Frontal cortex (tissue), 4 donors: ENCODE results near the gene ADGRD1. TPM values are rescaled to one million over a fixed set of nuclear protein-coding genes. Genes with fewer than 3 reads are reported as not detected.
A peak's percentile ranks its signal among the peaks of the same experiment; 100 is the strongest.
"Not testable (repeated sequence)": the region's sequence is repeated elsewhere in the genome, so short reads cannot be mapped to it uniquely, and the experiment has no call there.

Source experiments
- DNase-seq, 2 donors: peaks; one replicate each; pipeline ENCODE4 v3.0.0; 2012; ENCODE audit warnings: low spot score in 2 of 2
- FAIRE-seq: peaks from 2 replicates; lab custom pipeline; 2012; peaks lifted over from hg19 to GRCh38; lab: Jason Lieb, UNC
- total RNA-seq: library from RNA; depleted of rRNA; stranded (reverse); fragments of >200 nt; gene quantifications from one replicate; pipeline ENCODE4 v1.2.3, GENCODE V29; 2014
- donor health status: control.
- donor health status: control.
- donor health status: control.

The ADGRD1 gene
- total RNA-seq, 1 donor from 2014 or later = 4.5 TPM

DNA sequence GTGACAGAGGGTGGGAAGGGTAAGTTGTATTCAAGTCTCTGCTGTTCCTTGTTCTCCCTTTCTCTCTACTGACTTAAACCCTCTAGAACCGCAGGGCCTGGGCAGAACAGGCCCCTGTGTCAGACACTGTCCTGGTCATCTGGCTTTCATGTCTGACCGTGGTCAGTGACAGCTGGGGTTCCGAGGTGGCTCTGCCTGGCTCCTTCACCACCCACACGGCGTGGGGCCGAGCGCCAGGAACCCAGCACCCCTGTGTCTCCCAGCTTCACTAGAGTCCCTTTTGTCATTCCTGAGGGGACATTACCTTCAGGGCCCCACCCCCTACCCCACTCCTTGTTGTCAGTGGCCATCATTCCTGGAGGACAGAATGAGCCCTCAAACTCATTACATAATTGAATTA, 168.9 kb downstream of the ADGRD1 start:
- DNase-seq = no peak
- no peak for FAIRE-seq

DNA sequence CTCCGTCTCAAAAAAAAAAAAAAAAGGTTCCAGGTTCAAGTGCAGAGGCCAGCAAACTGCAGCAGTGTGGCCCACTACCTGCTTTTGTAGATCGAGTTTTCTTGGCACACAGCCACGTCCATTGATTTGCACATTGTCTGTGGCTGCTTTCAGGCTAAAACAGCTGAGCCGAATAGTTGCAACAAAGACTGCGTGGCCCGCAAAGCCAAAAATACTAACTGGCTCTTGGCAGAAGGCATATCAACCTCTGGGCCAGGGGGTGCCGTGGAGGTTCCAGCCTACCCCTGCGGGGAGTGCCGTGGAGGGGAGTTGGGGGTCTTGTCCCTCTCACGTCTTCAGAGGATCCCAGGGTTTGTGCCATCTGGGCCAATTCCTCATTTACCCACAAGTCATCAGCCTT, 170.1 kb downstream of the ADGRD1 start:
- no peak for FAIRE-seq
- no peak for DNase-seq

DNA sequence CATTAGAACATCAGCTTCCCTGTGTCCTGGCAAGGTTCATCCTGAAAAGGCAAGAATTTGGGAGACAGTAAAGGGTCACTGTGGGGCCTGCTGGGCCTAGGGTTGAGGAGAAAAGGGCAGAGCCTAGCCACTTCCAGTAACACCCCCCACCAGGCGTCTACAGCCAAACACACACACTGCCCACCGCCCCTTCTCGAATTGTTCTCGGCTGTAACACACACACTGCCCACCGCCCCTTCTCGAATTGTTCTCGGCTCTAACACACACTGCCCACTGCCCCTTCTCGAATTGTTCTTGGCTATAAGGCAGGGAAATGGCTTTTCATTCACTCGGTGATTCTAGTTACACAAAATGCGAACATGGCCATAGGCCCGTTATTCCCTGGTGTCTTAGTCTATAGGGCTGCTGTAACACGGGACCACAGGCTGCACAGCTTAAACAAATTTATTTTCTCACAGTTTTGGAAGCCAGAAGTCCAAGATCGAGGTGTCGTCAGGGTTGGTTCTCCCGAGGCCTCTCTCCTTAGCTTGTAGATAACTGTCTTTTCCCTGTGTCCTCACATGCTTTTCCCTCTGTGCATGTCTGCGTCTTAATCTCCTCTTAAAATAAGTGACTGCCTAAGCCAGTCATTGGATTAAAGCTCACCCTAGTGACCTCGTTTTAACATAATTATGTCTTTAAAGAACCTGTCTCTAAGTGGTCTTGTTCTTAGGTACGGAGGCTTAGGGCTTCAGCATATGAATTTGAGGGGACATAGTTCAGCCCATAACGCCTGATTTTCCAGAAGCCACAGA, 171.0 kb downstream of the ADGRD1 start:
- no peak for FAIRE-seq
- no peak for DNase-seq

DNA sequence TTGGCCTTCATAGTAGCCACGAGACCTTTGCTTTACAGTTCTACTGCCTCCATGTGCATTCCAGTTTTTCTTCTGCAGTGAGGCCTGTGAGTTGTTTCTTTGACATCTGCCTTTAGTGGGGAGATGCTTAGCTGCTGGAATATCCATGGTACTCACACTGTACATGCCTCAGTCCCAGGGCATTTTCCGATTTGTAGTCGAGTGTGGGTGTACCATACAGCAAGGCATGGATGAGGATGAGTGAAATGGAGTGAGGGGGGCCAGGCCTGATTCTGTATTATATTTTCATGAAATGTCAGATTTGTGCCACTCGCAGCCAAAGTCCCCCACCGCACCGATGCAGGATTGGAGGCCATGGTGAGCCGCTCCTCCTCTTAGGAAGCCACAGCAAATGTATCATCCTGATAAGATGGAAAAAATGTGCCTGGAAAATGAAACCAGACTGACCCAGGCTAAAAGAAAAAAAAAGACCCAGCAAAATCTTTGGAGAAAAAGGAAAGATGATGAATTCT, 173.0 kb downstream of the ADGRD1 start:
- DNase-seq (no peak), FAIRE-seq (no peak)

DNA sequence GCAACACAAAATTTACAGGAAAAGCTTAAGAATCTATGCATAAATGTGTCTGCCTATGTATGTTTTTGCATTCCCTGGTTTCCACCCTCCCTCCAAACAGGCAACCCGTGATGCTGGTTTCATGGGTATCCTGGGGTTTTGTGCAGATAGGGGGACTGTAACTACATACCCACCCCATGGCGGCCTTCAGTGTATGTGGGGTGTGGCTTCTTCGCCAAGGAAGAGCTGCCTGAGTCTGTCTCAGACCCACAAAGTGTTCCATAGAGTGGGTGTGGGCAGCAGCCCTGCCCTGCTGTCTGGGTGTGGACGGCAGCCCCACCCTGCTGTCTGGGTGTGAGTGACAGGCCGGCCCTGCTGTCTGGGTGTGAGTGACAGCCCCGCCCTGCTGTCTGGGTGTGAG, 174.8 kb downstream of the ADGRD1 start:
- DNase-seq (no peak), FAIRE-seq (no peak)

DNA sequence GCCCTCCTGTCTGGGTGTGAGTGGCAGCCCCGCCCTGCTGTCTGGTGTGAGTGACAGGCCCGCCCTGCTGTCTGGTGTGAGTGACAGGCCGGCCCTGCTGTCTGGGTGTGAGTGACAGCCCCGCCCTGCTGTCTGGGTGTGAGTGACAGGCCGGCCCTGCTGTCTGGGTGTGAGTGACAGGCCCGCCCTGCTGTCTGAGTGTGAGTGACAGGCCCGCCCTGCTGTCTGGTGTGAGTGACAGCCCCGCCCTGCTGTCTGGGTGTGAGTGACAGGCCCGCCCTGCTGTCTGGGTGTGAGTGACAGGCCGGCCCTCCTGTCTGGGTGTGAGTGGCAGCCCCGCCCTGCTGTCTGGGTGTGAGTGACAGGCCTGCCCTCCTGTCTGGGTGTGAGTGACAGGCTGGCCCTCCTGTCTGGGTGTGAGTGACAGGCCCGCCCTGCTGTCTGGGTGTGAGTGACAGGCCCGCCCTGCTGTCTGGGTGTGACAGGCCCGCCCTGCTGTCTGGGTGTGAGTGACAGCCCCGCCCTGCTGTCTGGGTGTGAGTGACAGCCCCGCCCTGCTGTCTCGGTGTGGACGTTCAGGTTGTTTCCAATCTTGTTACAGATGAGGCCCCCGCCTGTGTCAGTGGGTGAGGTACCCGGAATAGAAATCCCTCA, 175.4 kb downstream of the ADGRD1 start:
- DNase-seq = not testable (repeated sequence)

DNA sequence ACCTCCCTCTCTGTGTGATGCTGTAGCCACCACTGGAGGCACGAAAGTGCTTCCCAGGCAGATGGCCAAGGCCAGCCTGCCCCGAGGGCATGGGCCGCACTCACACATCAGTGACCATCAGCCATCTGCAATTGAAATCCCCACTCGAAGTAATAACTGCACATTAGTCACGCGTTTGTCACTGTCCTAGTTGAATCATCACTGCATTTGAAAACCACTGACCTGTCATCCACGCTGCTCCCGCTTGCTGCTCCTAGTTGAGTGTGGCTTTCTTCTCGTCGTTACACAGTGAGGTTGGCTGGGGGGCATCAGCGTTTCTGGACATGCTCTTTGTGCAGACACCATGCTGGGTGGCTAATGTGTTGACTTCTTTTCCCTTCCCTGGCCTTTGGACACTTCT, 176.1 kb downstream of the ADGRD1 start:
- FAIRE-seq (no peak), DNase-seq (no peak)

More for the DNA sequence above, 175.4 kb downstream of the ADGRD1 start:
- not testable (repeated sequence) for FAIRE-seq

DNA sequence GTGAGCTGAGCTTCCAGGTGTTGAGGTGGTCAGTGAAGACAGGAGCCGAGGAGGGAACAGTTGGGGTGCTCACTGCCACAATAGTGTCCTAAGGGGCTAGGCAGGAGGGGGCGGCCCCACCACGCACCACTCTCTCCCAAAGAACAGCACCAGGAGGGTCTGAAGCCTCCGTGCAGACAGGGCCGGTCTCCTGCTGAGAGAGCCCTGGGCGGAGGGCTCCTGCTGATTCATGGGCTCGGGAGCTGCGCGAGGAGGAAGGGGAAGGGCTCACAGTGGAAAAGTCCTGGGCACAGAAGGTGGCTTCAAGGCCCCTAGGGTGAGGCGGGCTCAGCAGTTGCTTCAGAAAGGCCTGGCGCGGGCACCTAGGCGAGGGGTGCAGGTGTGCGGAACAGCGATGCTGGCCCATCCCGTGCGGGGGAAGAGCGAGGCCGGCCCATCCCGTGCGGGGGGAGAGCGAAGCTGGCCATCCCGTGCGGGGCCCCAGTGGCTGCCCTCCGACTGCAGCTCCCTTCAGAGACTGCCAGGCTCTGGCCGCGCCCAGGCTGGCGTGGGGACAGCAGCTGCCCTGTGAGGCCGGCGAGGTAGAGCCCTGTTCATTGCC, 176.7 kb downstream of the ADGRD1 start:
- DNase-seq (no peak), FAIRE-seq (no peak)

DNA sequence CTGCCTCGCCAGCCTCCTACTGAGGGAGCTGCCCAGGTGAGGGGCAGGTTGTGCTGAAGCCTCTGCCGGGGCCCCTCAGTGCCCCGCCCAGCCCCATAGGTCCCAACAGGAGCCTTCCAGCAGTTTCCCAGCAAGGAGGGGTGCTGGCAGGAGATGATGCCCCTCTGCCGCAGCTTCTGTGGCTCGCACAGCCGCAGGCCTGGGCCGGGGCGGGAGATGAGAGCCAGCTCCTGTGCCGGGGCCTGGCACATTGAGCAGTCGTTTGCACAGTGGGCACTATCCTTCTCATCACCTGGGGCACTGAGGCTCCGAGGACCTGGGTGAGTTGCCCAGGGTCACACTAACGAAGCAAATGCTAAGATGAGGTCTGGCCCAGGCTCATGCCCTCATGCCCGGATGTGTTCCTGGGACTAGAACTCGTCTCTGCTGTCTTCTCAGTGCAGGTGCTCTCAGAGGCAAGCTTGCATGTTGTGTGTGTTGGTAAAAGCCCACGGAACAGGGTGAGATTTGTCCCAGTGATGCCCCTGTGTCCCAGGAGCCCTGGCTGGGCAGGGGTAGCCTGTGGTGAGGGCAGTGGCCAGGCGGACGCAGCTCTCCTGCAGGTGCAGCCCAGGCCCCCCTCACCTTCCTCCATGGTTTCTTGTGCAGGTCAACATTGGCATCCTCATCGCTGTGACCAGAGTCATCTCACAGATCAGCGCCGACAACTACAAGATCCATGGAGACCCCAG, 177.5 kb downstream of the ADGRD1 start:
- no peak for FAIRE-seq
- no peak for DNase-seq

DNA sequence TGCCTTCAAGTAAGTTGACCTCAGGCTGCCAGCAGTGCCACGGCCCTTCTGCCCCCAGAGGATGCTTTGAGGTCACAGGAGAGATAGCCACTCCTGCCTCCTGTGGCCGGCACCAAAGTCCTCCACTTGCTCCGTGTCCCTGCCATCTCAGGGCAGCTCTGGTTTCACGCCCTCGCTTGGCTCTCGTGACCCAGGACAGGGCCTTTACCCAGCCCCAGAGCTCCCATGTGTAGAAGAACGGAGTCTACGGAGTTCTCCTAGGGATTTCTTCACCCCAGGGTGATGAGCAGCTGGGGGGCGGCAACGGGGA, 178.1 kb downstream of the ADGRD1 start:
- DNase-seq = no peak
- no peak for FAIRE-seq

DNA sequence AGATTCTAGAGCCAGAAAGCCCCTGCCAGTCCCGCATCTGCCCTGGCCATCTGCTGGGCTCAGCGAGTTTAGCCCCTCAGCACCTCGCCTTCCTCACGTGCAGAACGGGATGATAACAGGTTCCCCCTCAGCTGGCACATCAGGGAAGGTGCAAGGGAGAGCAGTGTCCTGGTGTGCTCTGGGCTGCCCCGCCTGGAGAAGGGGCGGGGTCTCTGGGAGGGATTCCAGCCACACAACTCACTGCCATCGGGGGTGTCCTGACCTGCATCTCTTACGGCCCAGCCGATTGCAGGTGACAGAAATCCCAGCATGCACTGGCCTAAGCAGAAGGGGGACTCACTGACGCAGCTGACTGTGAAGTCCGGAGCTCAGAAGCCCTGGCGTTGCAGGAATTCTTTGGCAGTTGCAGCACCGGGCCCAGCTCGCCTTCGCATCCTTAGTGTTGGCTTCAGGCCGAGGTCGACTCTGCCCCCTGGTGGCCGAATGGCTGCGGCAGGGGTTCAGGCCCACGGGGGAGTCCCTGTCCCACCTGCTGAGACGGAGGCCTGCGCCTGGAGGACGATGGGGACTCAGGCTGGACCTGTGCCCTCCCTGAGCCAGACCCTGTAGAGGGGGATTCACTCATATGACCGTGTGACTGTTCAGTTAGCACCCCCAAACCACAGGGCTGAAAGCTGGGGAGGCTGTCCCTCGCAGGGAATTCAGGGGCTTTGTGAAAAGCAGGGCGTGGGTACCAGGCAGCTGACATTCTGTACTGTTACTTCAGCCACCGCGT, 178.6 kb downstream of the ADGRD1 start:
- FAIRE-seq (no peak), DNase-seq (peak; percentile 55 to 70)

DNA sequence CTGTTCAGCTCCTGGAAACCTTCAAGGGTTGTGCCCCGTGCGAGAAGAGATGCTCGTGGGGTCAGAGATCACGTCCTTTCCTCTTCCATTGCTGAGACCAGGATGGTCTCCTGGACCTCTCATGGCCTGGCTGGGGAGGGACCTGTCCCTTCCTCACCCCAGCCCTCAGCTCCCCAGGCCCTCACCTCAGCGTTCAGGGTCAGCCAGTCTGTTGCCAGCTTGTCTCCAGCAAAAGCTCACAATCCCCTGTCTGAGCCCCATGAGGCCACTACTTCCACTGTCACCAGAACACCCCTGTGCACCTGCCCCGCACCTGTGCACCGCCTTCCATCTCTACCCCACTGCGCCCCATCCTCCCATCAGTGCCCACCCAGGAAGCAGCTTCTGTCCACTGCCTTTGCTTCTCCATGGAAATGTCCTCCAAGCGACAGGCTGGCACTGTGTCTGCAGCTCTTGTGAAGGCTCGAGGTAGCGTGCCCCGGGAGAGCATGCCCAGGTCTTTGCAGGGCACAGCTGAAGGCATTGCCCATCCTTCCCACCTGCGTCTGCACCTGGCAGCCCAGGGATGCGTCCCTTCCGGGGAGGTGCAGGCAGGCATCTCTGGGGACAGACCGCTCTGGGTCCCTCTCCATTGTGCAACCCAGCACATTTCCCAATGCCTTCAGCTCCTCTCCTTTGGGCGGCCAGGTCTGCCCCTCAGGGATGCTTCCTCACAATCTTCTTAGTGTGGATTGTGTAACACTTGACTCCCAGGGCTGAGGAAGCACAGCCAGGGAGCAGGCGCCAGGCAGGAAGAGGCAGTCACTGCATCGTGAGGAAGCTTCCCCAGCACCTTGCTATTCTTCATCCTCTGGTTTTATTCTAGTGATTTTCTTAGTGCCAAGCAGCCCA, 179.6 kb downstream of the ADGRD1 start:
- DNase-seq = no peak
- no peak for FAIRE-seq

DNA sequence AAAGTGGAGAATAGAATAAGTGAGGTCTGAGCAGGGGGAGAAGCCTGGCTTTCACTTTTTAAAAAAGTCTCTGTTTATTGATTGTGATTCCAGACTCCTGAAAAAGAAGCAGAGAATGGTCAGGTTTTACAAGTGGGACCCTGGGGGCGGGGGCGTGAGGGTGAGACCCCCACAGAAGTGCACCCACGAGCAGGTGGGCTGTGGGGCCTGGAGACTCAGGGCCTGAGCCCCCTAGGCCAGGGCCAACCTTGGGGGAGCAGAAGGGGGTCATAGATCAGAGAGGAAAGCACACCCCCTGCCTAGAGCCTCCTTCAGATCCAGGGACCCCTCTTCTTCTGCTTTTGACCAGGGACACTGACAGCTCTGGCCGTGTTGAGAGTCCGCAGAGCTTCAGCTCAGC, 180.3 kb downstream of the ADGRD1 start:
- FAIRE-seq (no peak), DNase-seq (no peak)

DNA sequence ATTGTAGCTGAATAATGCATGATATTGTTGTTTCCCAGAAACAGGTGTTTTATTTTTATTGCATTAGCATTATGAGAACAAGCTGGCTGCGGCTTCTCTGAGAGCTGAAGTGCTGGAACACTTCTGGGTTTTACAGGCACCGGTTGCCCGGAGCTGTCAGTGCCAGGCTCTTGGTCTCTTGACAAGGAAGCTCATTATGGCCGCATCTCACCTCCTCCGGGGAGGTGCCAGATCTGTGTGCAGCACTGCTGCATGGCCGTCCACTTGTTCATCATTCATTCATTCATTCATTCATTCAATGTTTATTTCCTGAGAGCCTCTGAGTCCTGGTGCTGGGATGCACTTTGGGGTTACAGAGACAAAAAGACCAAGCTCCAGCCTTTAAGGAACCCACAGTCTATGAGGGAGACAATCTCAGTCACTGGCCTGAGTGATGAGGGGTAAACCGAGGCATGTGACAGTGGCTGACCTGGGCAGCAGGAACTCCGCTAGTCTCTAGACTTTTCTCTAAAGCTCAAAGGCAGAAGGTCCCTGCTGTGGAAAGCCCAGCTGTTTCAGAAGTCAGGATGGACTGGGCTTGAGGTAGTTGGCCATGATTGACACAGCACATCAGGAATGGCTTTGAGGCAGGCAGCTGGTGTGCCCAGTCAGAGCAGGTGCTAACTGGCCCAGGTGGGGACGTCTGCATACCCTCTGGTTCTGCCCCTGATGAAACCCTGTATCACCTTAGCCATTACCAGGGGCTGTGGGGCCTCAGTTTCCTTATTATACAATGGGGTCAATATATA, 181.0 kb downstream of the ADGRD1 start:
- no peak for FAIRE-seq
- no peak for DNase-seq

DNA sequence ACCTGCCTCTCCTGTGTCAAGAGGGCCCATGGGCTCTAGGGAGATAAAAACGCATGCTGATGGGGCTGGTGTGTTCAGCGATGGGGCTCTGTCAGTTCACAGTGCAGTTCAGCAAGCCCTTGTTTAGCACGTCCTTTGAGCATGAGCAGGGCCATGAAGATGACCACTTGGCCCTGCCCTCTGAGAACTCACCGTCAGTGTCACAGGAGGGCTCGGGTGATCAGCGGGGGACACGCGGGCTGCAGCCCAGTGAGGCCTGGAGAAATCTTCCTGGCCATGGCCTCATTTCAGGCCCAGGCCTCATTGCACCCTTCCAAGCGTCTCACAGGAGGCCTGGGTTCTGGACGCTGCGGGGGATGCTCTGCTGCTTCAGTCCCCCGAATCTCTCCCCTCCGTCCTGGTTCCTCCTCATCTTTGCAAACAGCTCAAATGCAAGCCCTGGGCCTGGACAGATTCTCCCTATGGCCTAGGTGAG, 181.6 kb downstream of the ADGRD1 start:
- FAIRE-seq (no peak), DNase-seq (no peak)

DNA sequence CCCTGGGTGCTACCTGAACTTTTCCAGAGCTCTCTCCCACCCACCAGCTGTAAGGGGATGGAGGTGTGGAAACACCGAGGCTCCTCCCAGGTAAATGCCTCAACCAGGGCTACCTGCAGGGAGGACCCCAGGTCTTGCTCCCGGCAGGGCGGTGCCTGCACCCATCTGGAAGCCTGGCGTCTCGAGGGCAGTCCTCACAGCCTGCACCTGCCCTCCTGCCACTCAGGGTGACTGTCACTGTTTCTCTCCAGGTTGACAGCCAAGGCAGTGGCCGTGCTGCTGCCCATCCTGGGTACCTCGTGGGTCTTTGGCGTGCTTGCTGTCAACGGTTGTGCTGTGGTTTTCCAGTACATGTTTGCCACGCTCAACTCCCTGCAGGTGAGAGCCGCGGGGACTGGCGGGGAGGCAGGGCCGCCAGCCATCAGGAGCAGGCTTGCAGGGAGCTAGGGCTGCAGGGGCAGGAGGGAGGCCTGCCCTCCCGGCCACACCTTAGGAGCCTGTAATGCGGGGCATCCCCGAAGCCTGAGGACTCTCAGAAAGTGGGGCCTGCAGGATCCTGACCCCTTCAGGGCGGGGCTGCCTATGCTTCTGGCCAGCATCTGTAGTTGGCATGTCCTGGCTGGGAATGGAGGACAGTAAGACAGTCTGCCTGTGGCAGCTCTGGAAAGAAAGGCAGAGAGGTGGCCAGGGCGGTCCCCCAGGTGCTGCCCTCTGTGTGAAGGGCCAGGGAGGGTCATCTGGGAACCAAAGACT, 182.3 kb downstream of the ADGRD1 start:
- FAIRE-seq (no peak), DNase-seq (no peak)

DNA sequence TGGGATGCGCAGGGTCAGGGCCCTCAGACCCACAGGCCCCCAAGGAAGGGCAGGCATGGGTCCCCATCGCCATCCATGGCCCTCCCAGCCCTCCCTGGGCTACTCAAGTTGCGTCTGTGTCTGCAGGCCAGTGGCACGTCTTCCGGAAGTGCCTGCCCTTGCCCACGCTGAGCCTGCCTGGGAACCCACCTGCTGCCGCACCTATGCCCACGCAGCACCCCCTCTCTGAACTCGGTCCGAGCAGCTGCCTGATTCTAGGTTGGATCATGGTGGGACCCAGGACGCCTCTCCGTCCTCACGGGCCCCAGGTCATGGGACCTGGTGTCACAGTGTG, 182.8 kb downstream of the ADGRD1 start:
- DNase-seq = no peak
- FAIRE-seq = no peak
